IPS DF 6.9 (cell line): ENCODE data around the gene ADAMTS14.

Experiments
- DNase-seq: peaks from one replicate; pipeline ENCODE4 v3.0.0-alpha.2; 2013; ENCODE audit warnings: low read depth, low spot score
- H3K27ac ChIP-seq: one replicate; pipeline ENCODE4 v1.5.1; 2013; ENCODE audit warnings: low read length, control low read depth
- H3K27me3 ChIP-seq: 2 replicates; pipeline ENCODE4 v1.6.1; 2013; ENCODE audit warnings: mild to moderate bottlenecking, low read length; ENCODE audit not compliant: control insufficient read depth, insufficient read depth
- H3K36me3 ChIP-seq: 2 replicates; pipeline ENCODE4 v1.6.1; 2013; ENCODE audit warnings: low read length; ENCODE audit not compliant: control insufficient read depth, insufficient read depth
- H3K4me1 ChIP-seq: 2 replicates; pipeline ENCODE4 v1.6.1; 2013; ENCODE audit warnings: low read length; ENCODE audit not compliant: control insufficient read depth, insufficient read depth
- H3K4me3 ChIP-seq: 2 replicates; pipeline ENCODE4 v1.5.1; 2013; ENCODE audit warnings: mild to moderate bottlenecking, low read length
- H3K9me3 ChIP-seq: 2 replicates; pipeline ENCODE4 v1.6.1; 2013; ENCODE audit warnings: low read length, inconsistent platforms; ENCODE audit not compliant: control insufficient read depth, insufficient read depth
- WGBS: extraction: QIAGEN DNeasy Blood & Tissue Kit; methylation state at CpG from one replicate; pipeline ENCODE4 v1.1.7; 2013; ENCODE audit warnings: mixed read lengths, missing lambda C conversion rate; ENCODE audit not compliant: insufficient read length, insufficient coverage; 5-methylcytosine and 5-hydroxymethylcytosine counted together

Gene ADAMTS14

DNA sequence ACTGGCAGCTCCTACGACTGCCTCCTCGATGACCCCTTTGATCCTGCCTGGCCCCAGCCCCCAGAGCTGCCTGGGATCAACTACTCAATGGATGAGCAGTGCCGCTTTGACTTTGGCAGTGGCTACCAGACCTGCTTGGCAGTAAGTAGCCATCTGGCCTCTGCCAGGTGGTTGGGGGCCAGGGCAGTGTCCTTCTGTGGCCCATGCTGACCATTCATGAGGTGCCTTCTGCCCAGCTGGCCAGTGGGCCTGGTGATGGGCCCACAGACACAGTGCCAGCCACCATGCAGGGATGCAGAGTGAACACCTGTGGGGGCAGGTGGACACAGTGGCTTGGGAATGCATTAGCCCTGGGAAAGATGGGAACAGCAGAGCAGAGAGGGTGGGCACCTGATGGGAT is 62.9 kb downstream of the ADAMTS14 start:
- no CpG with 5 or more reads among the region's 3 CpGs for whole genome bisulfite sequencing
- H3K27ac ChIP-seq: no peak overlapping the region
- H3K4me1 ChIP-seq: 0 out of 2 replicates have a peak, but pooled peaks cover 2% of the 10 kb centered on the region
- H3K4me3 ChIP-seq: no peak overlapping the region
- no peaks in the 10 kb centered on the region for H3K36me3 ChIP-seq
- H3K27me3 ChIP-seq: no peaks in the 10 kb centered on the region
- no peak for DNase-seq
- H3K9me3 ChIP-seq: no peaks in the 10 kb centered on the region

DNA sequence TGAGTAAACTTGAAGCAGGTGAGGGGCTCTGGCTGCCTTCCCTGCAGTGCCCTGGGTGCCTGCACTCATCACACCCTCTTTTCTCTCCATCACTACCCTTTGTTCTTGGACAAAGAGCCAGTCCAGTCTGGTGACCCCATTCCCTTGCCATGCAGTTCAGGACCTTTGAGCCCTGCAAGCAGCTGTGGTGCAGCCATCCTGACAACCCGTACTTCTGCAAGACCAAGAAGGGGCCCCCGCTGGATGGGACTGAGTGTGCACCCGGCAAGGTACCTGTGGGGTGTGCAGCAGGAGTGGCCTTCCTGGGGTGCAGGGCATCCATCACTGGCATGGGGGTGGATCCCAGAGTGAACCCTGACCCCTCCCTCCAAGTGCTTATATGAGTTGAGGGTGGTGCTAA is 64.2 kb downstream of the ADAMTS14 start:
- WGBS: no CpG with 5 or more reads among the region's 3 CpGs

DNA sequence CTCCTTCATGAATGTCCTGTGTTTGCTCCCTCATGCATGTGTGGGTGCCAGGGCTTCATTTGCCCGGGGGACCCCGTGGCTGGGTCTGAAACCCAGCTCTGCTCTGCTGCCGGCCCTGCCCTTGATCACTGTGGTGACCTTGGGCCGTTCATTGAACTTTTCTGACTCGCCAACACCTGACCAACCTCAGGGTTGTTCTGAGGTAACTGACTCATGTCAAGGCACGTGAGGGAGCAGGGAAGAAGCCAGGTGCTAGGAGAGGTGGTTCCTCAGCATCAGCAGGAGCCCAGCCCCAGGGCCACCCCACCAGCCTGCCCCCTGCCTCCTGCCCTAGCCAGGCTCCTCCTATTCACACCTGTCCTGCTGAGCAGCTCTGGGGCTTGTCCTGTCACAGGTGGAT is 64.9 kb downstream of the ADAMTS14 start:
- Histone ChIP-seq H3K27ac (no peak overlapping the region), H3K36me3 (no peaks in the 10 kb centered on the region), H3K4me3 (no peak overlapping the region), H3K9me3 (no peaks in the 10 kb centered on the region), H3K4me1 (0 out of 2 replicates have a peak, but pooled peaks cover 2% of the 10 kb centered on the region), H3K27me3 (no peaks in the 10 kb centered on the region)
- WGBS: no CpG with 5 or more reads among the region's 6 CpGs
- no peak for DNase-seq

More for the DNA sequence above, 64.2 kb downstream of the ADAMTS14 start:
- Histone ChIP-seq H3K27ac (no peak overlapping the region), H3K36me3 (no peaks in the 10 kb centered on the region), H3K4me1 (0 out of 2 replicates have a peak, but pooled peaks cover 2% of the 10 kb centered on the region), H3K9me3 (no peaks in the 10 kb centered on the region), H3K27me3 (no peaks in the 10 kb centered on the region), H3K4me3 (no peak overlapping the region)
- DNase-seq: no peak

DNA sequence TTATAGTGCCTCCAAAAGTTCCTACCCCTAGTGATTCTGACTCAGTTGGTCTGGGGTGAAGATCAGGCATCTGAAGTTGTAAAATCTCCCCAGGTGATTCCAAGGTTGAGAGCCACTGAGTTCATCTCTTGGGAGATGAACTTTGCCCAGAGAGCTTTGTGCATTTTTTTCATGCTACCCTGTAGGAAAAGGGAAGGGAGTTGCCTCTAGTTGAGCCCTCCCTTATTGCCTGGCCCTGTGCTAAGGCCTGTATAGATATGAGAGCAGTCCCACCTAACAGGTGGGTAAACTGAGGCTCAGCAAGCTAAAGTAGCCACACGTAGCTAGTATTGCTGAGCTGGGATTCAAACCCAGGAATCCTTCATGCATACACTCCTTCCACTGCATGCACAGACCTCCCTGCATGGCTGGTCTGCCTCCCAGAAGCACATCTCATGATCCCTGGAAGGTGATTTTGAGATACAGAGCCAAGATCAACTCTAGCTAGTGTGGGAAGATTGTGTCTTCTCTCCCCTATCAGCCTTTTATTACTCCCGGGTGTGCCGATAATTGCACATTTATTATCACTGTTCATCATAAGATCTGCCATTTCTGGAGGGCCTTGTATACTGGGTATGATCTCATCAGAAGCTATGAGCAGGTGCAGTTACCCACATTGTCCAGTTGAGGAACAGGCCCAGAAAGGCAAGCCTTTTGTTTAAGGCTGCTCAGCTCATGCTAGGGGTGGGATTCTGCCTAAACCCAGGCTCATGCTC is 65.9 kb downstream of the ADAMTS14 start:
- H3K27ac ChIP-seq: no peak overlapping the region
- no peak overlapping the region for H3K4me3 ChIP-seq
- H3K36me3 ChIP-seq: no peaks in the 10 kb centered on the region
- no peak for DNase-seq
- 0 out of 2 replicates have a peak, but pooled peaks cover 2% of the 10 kb centered on the region for H3K4me1 ChIP-seq
- WGBS: no CpG with 5 or more reads among the region's 3 CpGs
- no peaks in the 10 kb centered on the region for H3K27me3 ChIP-seq
- no peaks in the 10 kb centered on the region for H3K9me3 ChIP-seq

DNA sequence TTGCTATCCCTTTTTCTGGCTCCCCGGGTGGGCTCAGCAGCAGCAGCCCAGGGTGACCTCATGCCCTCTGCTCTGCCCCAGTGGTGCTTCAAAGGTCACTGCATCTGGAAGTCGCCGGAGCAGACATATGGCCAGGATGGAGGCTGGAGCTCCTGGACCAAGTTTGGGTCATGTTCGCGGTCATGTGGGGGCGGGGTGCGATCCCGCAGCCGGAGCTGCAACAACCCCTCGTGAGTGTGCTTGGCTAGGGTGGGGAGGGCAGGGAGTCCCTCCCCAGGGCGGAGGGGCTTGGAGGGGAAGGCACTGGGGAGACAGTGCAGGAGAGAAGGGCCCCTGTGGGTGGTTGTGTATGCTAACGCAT is 66.4 kb downstream of the ADAMTS14 start:
- Histone ChIP-seq H3K27me3 (no peaks in the 10 kb centered on the region), H3K4me3 (no peak overlapping the region), H3K36me3 (no peaks in the 10 kb centered on the region; the same call in 1 of the 2 replicates), H3K9me3 (no peaks in the 10 kb centered on the region), H3K27ac (no peak overlapping the region), H3K4me1 (0 out of 2 replicates have a peak, but pooled peaks cover 2% of the 10 kb centered on the region)
- WGBS: no CpG with 5 or more reads among the region's 12 CpGs
- no peak for DNase-seq

DNA sequence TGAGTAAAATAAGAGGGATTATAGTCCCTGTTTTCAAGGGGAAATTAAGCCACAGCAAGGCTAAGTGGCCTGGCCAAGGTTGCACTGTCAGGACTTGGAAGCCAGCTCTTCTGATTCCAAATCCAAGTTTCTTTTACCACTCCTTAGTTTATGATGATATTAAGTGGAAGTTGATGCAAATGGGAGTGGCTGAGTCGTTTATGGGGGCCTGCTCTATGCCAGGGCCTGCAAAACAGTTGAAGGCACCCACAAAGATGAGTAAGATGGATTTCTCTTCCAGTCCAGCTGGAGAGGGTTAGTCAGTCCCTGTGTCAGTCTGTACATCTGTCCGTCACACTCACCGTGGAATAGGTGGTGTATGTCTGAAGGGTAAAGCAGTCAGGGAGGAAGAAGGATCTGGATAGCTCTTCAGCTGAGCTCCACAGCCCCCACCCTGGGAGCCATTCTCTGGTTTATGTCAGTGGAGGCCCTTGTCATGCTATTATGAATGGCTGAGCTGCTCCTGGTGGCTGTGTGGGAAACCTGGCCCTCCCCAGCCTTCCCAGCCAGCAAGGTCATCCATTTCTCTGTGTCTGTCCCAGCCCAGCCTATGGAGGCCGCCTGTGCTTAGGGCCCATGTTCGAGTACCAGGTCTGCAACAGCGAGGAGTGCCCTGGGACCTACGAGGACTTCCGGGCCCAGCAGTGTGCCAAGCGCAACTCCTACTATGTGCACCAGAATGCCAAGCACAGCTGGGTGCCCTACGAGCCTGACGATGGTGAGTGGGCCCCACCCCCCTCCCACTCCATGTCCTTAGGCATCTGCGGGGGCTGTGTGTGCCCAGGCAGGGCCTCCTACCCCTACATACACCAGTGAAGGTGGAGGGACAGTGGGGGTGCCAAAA is 68.3 kb downstream of the ADAMTS14 start:
- no CpG with 5 or more reads among the region's 12 CpGs for WGBS
- H3K4me1 ChIP-seq: 0 out of 2 replicates have a peak, but pooled peaks cover 2% of the 10 kb centered on the region
- no peaks in the 10 kb centered on the region; the same call in 1 of the 2 replicates for H3K36me3 ChIP-seq
- no peak for DNase-seq
- H3K27me3 ChIP-seq: no peaks in the 10 kb centered on the region
- no peak overlapping the region for H3K4me3 ChIP-seq
- H3K9me3 ChIP-seq: no peaks in the 10 kb centered on the region
- H3K27ac ChIP-seq: no peak overlapping the region

DNA sequence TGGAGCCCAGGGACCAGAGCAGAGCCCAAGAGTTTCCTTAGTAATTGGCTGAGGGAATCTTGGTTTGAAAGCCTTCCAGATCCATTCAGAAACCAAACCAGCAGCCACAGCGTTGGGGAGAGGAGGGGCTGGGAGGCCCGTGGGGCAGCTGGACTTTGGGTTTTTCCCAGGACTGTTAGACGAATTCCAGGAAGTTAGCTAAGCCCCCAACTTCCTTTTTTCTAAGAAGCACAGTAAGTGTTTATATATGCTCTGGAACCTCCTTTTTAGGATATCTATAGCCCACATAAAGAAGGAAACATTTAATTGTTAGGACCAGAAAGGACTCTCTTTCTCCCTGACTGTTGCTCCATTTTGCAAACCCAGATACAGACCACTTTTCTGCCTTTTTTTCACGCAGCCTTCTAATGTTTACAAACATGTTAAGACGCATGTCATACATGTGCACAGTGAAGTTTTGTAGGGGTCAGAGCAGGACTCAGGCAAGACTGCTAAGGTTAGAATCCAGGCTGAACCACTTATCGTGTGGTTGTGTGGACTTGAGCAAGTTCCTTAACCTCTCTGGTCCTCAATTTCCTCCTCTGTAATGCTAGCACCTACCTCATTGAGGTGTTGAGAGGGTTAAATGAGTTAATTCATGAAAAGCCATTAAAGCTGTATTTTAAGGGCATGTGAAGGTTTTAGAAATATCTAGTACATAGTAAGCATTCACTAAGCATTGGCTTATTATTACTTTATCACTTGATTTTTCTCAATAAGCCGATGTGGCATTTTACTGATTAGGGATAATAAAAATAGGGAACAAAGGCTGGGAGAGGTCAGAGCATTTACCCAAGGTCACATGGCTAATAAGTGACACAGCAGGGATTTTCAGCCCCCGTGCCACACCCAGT is 70.5 kb downstream of the ADAMTS14 start:
- H3K4me3 ChIP-seq: no peak overlapping the region

DNA sequence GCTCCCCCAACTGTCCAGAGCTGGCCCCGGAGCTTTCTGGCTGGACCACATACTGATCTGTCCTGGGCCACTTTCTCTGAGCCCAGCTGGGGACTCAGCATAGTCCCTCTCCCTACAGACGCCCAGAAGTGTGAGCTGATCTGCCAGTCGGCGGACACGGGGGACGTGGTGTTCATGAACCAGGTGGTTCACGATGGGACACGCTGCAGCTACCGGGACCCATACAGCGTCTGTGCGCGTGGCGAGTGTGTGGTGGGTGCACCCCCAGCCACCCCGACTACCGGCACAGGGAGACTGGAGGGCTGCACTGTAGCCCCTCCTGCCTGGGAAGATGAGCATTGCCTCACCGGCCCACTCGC is 71.1 kb downstream of the ADAMTS14 start:
- WGBS: no CpG with 5 or more reads among the region's 17 CpGs
- Histone ChIP-seq H3K27me3 (no peaks in the 10 kb centered on the region), H3K27ac (no peak overlapping the region), H3K9me3 (no peaks in the 10 kb centered on the region), H3K4me1 (0 out of 2 replicates have a peak, but pooled peaks cover 2% of the 10 kb centered on the region), H3K4me3 (no peak overlapping the region), H3K36me3 (no peaks in the 10 kb centered on the region; the same call in 1 of the 2 replicates)
- DNase-seq: no peak

More for the DNA sequence above, 70.5 kb downstream of the ADAMTS14 start:
- no peak overlapping the region for H3K27ac ChIP-seq
- no peaks in the 10 kb centered on the region; the same call in 1 of the 2 replicates for H3K36me3 ChIP-seq
- H3K4me1 ChIP-seq: 0 out of 2 replicates have a peak, but pooled peaks cover 2% of the 10 kb centered on the region
- WGBS: no CpG with 5 or more reads among the region's 8 CpGs
- no peaks in the 10 kb centered on the region for H3K9me3 ChIP-seq
- no peaks in the 10 kb centered on the region for H3K27me3 ChIP-seq
- DNase-seq: no peak

DNA sequence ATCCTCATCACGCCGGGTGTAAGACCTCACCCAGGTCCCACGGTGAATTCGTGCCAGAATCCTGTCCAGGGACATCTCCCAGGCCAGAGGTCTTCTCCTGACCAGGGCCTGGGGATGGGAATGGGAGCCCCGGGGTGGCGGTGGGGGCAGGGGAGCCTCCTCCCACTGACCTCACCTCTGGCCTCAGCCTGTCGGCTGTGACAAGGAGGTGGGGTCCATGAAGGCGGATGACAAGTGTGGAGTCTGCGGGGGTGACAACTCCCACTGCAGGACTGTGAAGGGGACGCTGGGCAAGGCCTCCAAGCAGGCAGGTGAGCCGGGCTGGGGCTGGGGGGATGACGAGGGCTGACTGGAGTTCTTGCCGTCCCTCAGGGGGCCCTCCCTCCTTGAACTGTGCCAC is 71.6 kb downstream of the ADAMTS14 start:
- Histone ChIP-seq H3K27ac (no peak overlapping the region), H3K4me3 (no peak overlapping the region), H3K4me1 (no peaks in the 10 kb centered on the region), H3K9me3 (no peaks in the 10 kb centered on the region), H3K36me3 (no peaks in the 10 kb centered on the region; the same call in 1 of the 2 replicates), H3K27me3 (no peaks in the 10 kb centered on the region)
- WGBS: no CpG with 5 or more reads among the region's 13 CpGs
- DNase-seq: no peak
